OCI-LY3 (cell line): Measurements from ENCODE around the gene ATP2C2.

ENCODE experiments used
- H2AFZ ChIP-seq: fragments of 200-600, 300-600 bp; shearing (Covaris generic); 2 replicates; pipeline ENCODE4 v1.6.0; 2014; ENCODE audit warnings: antibody characterized with exemption, low read depth, low read length
- H3K27ac ChIP-seq: fragments of 200-600, 300-600 bp; sonication (generic); 2 replicates; pipeline ENCODE4 v1.5.1; 2014; ENCODE audit warnings: mild to moderate bottlenecking, low read length, moderate library complexity, mixed read lengths
- H3K27me3 ChIP-seq: fragments of 200-600, 300-600 bp; sonication (generic); 2 replicates; pipeline ENCODE4 v1.6.1; 2014; ENCODE audit warnings: low read depth, low read length, mixed read lengths
- H3K36me3 ChIP-seq: fragments of 200-600, 300-600 bp; sonication (generic); replicated peaks from 2 replicates; pipeline ENCODE3; 2014; ENCODE audit warnings: low read depth, low read length, mixed read lengths
- H3K4me1 ChIP-seq: fragments of 300-600, 200-600 bp; sonication (generic); 2 replicates; pipeline ENCODE4 v1.6.1; 2014; ENCODE audit warnings: low read length, mixed read lengths
- H3K4me2 ChIP-seq: fragments of 200-600, 300-600 bp; sonication (generic); 2 replicates; pipeline ENCODE4 v1.6.1; 2014; ENCODE audit warnings: low read length, mixed read lengths
- H3K4me3 ChIP-seq: fragments of 300-600, 200-600 bp; sonication (generic); 2 replicates; pipeline ENCODE4 v1.5.1; 2014; ENCODE audit warnings: antibody characterized with exemption, mild to moderate bottlenecking, low read length, moderate library complexity
- H3K79me2 ChIP-seq: fragments of 300-600, 200-600 bp; shearing (Covaris generic); 2 replicates; pipeline ENCODE4 v1.6.1; 2014; ENCODE audit warnings: mild to moderate bottlenecking, low read length, mixed read lengths
- H3K9ac ChIP-seq: fragments of 300-600, 200-600 bp; shearing (Covaris generic); 2 replicates; pipeline ENCODE4 v1.6.0; 2014; ENCODE audit warnings: mild to moderate bottlenecking, low read length, moderate library complexity
- H3K9me3 ChIP-seq: fragments of 200-600, 300-600 bp; shearing (Covaris generic); 2 replicates; pipeline ENCODE4 v1.6.1; 2014; ENCODE audit warnings: low read length, mixed read lengths; ENCODE audit not compliant: insufficient read depth
- H4K20me1 ChIP-seq: fragments of 200-600, 300-600 bp; sonication (generic); 2 replicates; pipeline ENCODE4 v1.6.1; 2016; ENCODE audit warnings: low read length, mixed read lengths; ENCODE audit not compliant: insufficient read depth
- CTCF ChIP-seq: fragments of 200-600, 300-600 bp; sonication (generic); IDR thresholded peaks from 2 replicates; pipeline ENCODE4 v1.5.1; 2014; ENCODE audit warnings: antibody characterized with exemption, low read length, low read depth
- EZH2phosphoT487 ChIP-seq: fragments of 200-600 bp; shearing (Covaris generic); IDR thresholded peaks from 2 replicates; pipeline ENCODE4 v1.6.1; 2018; ENCODE audit warnings: antibody characterized with exemption, mixed run types, low read depth

ATP2C2 gene

GRCh38 chr16:84501077-84501735 is 132.9 kb downstream of the ATP2C2 start:
- H3K27me3 ChIP-seq, result no peaks in the 10 kb centered on the region
- no peak overlapping the region for H3K4me3 ChIP-seq
- peaks cover 14% of the 10 kb centered on the region for H3K4me1 ChIP-seq
- no peaks in the 10 kb centered on the region for H3K36me3 ChIP-seq
- H3K27ac ChIP-seq, result no peak overlapping the region
- no peak overlapping the region for H3K9ac ChIP-seq
- H4K20me1 ChIP-seq, result no peaks in the 10 kb centered on the region
- no peak overlapping the region for H2AFZ ChIP-seq
- no peak overlapping the region for H3K4me2 ChIP-seq
- H3K79me2 ChIP-seq, result peaks cover 18% of the 10 kb centered on the region; the same call in 1 of the 2 replicates
- TF ChIP-seq EZH2phosphoT487 (no peak), CTCF (no peak)
- H3K9me3 ChIP-seq, result no peaks in the 10 kb centered on the region

- no peak overlapping the region for H3K4me2 ChIP-seq
- no peaks in the 10 kb centered on the region for H3K36me3 ChIP-seq
- TF ChIP-seq EZH2phosphoT487, result no peak
- TF ChIP-seq CTCF, result no peak
- H3K27me3 ChIP-seq, result no peaks in the 10 kb centered on the region
- no peaks in the 10 kb centered on the region for H4K20me1 ChIP-seq
- no peak overlapping the region for H3K9ac ChIP-seq
- H3K79me2 ChIP-seq, result peaks cover 18% of the 10 kb centered on the region; the same call in 1 of the 2 replicates
- peaks cover 22% of the 10 kb centered on the region for H3K4me1 ChIP-seq
- H3K9me3 ChIP-seq, result no peaks in the 10 kb centered on the region
- no peak overlapping the region for H3K4me3 ChIP-seq
- H2AFZ ChIP-seq, result no peak overlapping the region
- H3K27ac ChIP-seq, result no peak overlapping the region
These were observed 133.7 kb downstream of the ATP2C2 start for GRCh38 chr16:84502075-84502474.

- H3K9ac ChIP-seq, result no peak overlapping the region
- H4K20me1 ChIP-seq, result no peaks in the 10 kb centered on the region
- H3K4me3 ChIP-seq, result no peak overlapping the region
- H3K79me2 ChIP-seq, result peaks cover 18% of the 10 kb centered on the region; the same call in 1 of the 2 replicates
- TF ChIP-seq EZH2phosphoT487, result no peak
- no peak for TF ChIP-seq CTCF
- no peak overlapping the region for H3K4me2 ChIP-seq
- no peak overlapping the region for H2AFZ ChIP-seq
- H3K36me3 ChIP-seq, result no peaks in the 10 kb centered on the region
- no peak overlapping the region for H3K27ac ChIP-seq
- no peaks in the 10 kb centered on the region for H3K9me3 ChIP-seq
- peaks cover 27% of the 10 kb centered on the region for H3K4me1 ChIP-seq
- no peaks in the 10 kb centered on the region for H3K27me3 ChIP-seq
These were observed 134.2 kb downstream of the ATP2C2 start for GRCh38 chr16:84502581-84502980.

GRCh38 chr16:84503751-84504395 is 135.5 kb downstream of the ATP2C2 start:
- Histone ChIP-seq H3K27me3 (no peaks in the 10 kb centered on the region), H3K4me2 (peak overlapping the region; percentile 80), H3K79me2 (peaks cover 18% of the 10 kb centered on the region; the same call in 1 of the 2 replicates), H3K27ac (no peak overlapping the region), H3K9ac (peak overlapping the region; percentile 68), H3K9me3 (no peaks in the 10 kb centered on the region), H3K4me3 (peak overlapping the region; percentile 88), H3K4me1 (peaks cover 40% of the 10 kb centered on the region), H2AFZ (peak overlapping the region; percentile 74), H3K36me3 (no peaks in the 10 kb centered on the region), H4K20me1 (no peaks in the 10 kb centered on the region)
- TF ChIP-seq EZH2phosphoT487 (no peak), CTCF (no peak)
